Measurements from ENCODE around the gene CPD. TPM values are rescaled to one million over a fixed set of nuclear protein-coding genes. Genes with fewer than 3 reads are reported as not detected.

Gene CPD
- total RNA-seq, 1 donor from 2014 or later = 72.4 TPM

- peaks cover 3% of the 10 kb centered on the region for H3K9me3 Mint-ChIP-seq (ENCODE audit: unreplicated experiment)
- DNase-seq (ENCODE audit: extremely low spot score, unreplicated experiment) = no peak
- H3K36me3 Mint-ChIP-seq (ENCODE audit: unreplicated experiment) = no peaks in the 10 kb centered on the region
- H3K27me3 Mint-ChIP-seq (ENCODE audit: unreplicated experiment) = peaks cover 20% of the 10 kb centered on the region
- H3K4me1 Mint-ChIP-seq (ENCODE audit: unreplicated experiment) = no peaks in the 10 kb centered on the region
- no peak overlapping the region for H3K4me3 Mint-ChIP-seq (ENCODE audit: unreplicated experiment)
- H3K27ac Mint-ChIP-seq (ENCODE audit: unreplicated experiment) = no peak overlapping the region
- no peak for TF ChIP-seq CTCF (IDR thresholded peaks at IDR 0.05)
Observed at GRCh38 chr17:30357476-30357875, 21.3 kb upstream of the CPD start.

- Mint-ChIP-seq H3K27me3 (ENCODE audit: unreplicated experiment) (peaks cover 20% of the 10 kb centered on the region), H3K27ac (ENCODE audit: unreplicated experiment) (no peak overlapping the region), H3K4me3 (ENCODE audit: unreplicated experiment) (no peak overlapping the region), H3K4me1 (ENCODE audit: unreplicated experiment) (no peaks in the 10 kb centered on the region), H3K9me3 (ENCODE audit: unreplicated experiment) (peaks cover 3% of the 10 kb centered on the region), H3K36me3 (ENCODE audit: unreplicated experiment) (no peaks in the 10 kb centered on the region)
- no peak for DNase-seq (ENCODE audit: extremely low spot score, unreplicated experiment)
- no peak for TF ChIP-seq CTCF (IDR thresholded peaks at IDR 0.05)
Observed at GRCh38 chr17:30358055-30358760, 20.5 kb upstream of the CPD start.

GRCh38 chr17:30360086-30360808, 18.5 kb upstream of the CPD start:
- no peak overlapping the region for H3K27ac Mint-ChIP-seq (ENCODE audit: unreplicated experiment)
- no peaks in the 10 kb centered on the region for H3K4me1 Mint-ChIP-seq (ENCODE audit: unreplicated experiment)
- no peak overlapping the region for H3K4me3 Mint-ChIP-seq (ENCODE audit: unreplicated experiment)
- peaks cover 3% of the 10 kb centered on the region for H3K9me3 Mint-ChIP-seq (ENCODE audit: unreplicated experiment)
- no peak for TF ChIP-seq CTCF (IDR thresholded peaks at IDR 0.05)
- DNase-seq (ENCODE audit: extremely low spot score, unreplicated experiment) = no peak
- no peaks in the 10 kb centered on the region for H3K36me3 Mint-ChIP-seq (ENCODE audit: unreplicated experiment)
- peaks cover 15% of the 10 kb centered on the region for H3K27me3 Mint-ChIP-seq (ENCODE audit: unreplicated experiment)

- TF ChIP-seq CTCF (IDR thresholded peaks at IDR 0.05) = no peak
- H3K36me3 Mint-ChIP-seq (ENCODE audit: unreplicated experiment) = no peaks in the 10 kb centered on the region
- no peak overlapping the region for H3K27ac Mint-ChIP-seq (ENCODE audit: unreplicated experiment)
- H3K9me3 Mint-ChIP-seq (ENCODE audit: unreplicated experiment) = peaks cover 3% of the 10 kb centered on the region
- DNase-seq (ENCODE audit: extremely low spot score, unreplicated experiment) = no peak
- H3K4me1 Mint-ChIP-seq (ENCODE audit: unreplicated experiment) = no peaks in the 10 kb centered on the region
- H3K27me3 Mint-ChIP-seq (ENCODE audit: unreplicated experiment) = peaks cover 19% of the 10 kb centered on the region
- H3K4me3 Mint-ChIP-seq (ENCODE audit: unreplicated experiment) = no peak overlapping the region
Observed at GRCh38 chr17:30361766-30362279, 16.9 kb upstream of the CPD start.

GRCh38 chr17:30363715-30364202, 15.0 kb upstream of the CPD start:
- DNase-seq (ENCODE audit: extremely low spot score, unreplicated experiment) = no peak
- Mint-ChIP-seq H3K36me3 (ENCODE audit: unreplicated experiment) (no peaks in the 10 kb centered on the region), H3K4me3 (ENCODE audit: unreplicated experiment) (no peak overlapping the region), H3K27me3 (ENCODE audit: unreplicated experiment) (peaks cover 17% of the 10 kb centered on the region), H3K27ac (ENCODE audit: unreplicated experiment) (no peak overlapping the region), H3K9me3 (ENCODE audit: unreplicated experiment) (peaks cover 3% of the 10 kb centered on the region), H3K4me1 (ENCODE audit: unreplicated experiment) (peaks cover 3% of the 10 kb centered on the region)
- no peak for TF ChIP-seq CTCF (IDR thresholded peaks at IDR 0.05)
